Hepatocyte (in vitro differentiated cells): ENCODE results near the gene USP36. TPM values are rescaled to one million over a fixed set of nuclear protein-coding genes. Genes with fewer than 3 reads are reported as not detected.

Experiments used
- DNase-seq: peaks from one replicate; pipeline ENCODE4 v3.0.0-alpha.2; 2016; ENCODE audit warnings: low spot score
- H2AFZ ChIP-seq: fragments of 200-600 bp; sonication (generic); 2 replicates; pipeline ENCODE4 v1.6.0; 2016; ENCODE audit warnings: antibody characterized with exemption, mild to moderate bottlenecking
- H3K27ac ChIP-seq: fragments of 200-600 bp; sonication (generic); 2 replicates; pipeline ENCODE4 v1.5.1; 2016; ENCODE audit warnings: mild to moderate bottlenecking
- H3K27me3 ChIP-seq: fragments of 200-600 bp; sonication (generic); 2 replicates; pipeline ENCODE4 v1.6.1; 2016
- H3K36me3 ChIP-seq: fragments of 200-600 bp; sonication (generic); replicated peaks from 2 replicates; pipeline ENCODE4 v1.5.1; 2016; ENCODE audit warnings: low read depth; ENCODE audit not compliant: insufficient read depth
- H3K4me1 ChIP-seq: fragments of 200-600 bp; sonication (generic); 2 replicates; pipeline ENCODE4 v1.5.1; 2016; ENCODE audit warnings: mild to moderate bottlenecking, moderate library complexity; ENCODE audit not compliant: insufficient read depth
- H3K4me2 ChIP-seq: fragments of 200-600 bp; sonication (generic); 2 replicates; pipeline ENCODE4 v1.6.0; 2016
- H3K4me3 ChIP-seq: fragments of 200-600 bp; sonication (generic); 2 replicates; pipeline ENCODE4 v1.5.1; 2016; ENCODE audit warnings: mild to moderate bottlenecking
- H3K79me2 ChIP-seq: fragments of 200-600 bp; sonication (generic); 2 replicates; pipeline ENCODE4 v1.6.0; 2017; ENCODE audit warnings: mild to moderate bottlenecking
- H3K9me2 ChIP-seq: fragments of 200-600 bp; sonication (generic); replicated peaks from 2 replicates; pipeline ENCODE4 v1.6.0; 2017; ENCODE audit warnings: mild to moderate bottlenecking; ENCODE audit not compliant: insufficient read depth
- H3K9me3 ChIP-seq: fragments of 200-600 bp; sonication (generic); 2 replicates; pipeline ENCODE4 v1.5.1; 2016; ENCODE audit warnings: low read depth, mild to moderate bottlenecking
- H4K20me1 ChIP-seq: fragments of 200-600 bp; sonication (generic); 2 replicates; pipeline ENCODE4 v1.6.0; 2016; ENCODE audit warnings: mild to moderate bottlenecking; ENCODE audit not compliant: insufficient read depth, poor library complexity, severe bottlenecking
- CTCF ChIP-seq: fragments of 200-600 bp; sonication (generic); IDR thresholded peaks from 2 replicates; pipeline ENCODE4 v1.5.1; 2016; ENCODE audit warnings: antibody characterized with exemption, mild to moderate bottlenecking; ENCODE audit not compliant: poor library complexity
- EZH2 ChIP-seq: fragments of 200-600 bp; sonication (generic); IDR thresholded peaks from 2 replicates; pipeline ENCODE4 v1.6.1; 2016; ENCODE audit warnings: antibody characterized with exemption, mild to moderate bottlenecking, borderline replicate concordance
- EZH2phosphoT487 ChIP-seq: fragments of 200-600 bp; sonication (generic); IDR thresholded peaks from one replicate; pipeline ENCODE4 v1.6.1; 2018; ENCODE audit warnings: antibody characterized with exemption, mild to moderate bottlenecking, low read depth, moderate library complexity; ENCODE audit not compliant: unreplicated experiment, severe bottlenecking
- WGBS: methylation state at CpG from one replicate; pipeline ENCODE4 v1.1.6; 2016; ENCODE audit warnings: low lambda C conversion rate; ENCODE audit errors: missing lambda C conversion rate; 5-methylcytosine and 5-hydroxymethylcytosine counted together
- polyA plus RNA-seq: library from polyadenylated mRNA; unstranded; fragments of >200 nt; fragmentation: Nextera tagmentation; extraction: Ambion mirVana; gene quantifications from 2 replicates; pipeline ENCODE4 v1.2.1, GENCODE V29; 2016
- total RNA-seq: library from RNA; depleted of rRNA; stranded (reverse); fragments of >200 nt; gene quantifications from 2 replicates; pipeline ENCODE4 v1.2.3, GENCODE V29; 2014

USP36 gene
- total and polyA plus RNA-seq, 2 experiments from 2014 or later, result 17.7 to 26.2 TPM

GRCh38 chr17:78857266-78857665 lies 16.7 kb upstream of the USP36 start:
- H4K20me1 ChIP-seq, result no peaks in the 10 kb centered on the region
- H3K79me2 ChIP-seq, result no peaks in the 10 kb centered on the region
- no peak overlapping the region for H3K27ac ChIP-seq
- H3K27me3 ChIP-seq, result no peaks in the 10 kb centered on the region
- no peak for TF ChIP-seq CTCF
- no peak for TF ChIP-seq EZH2phosphoT487
- no peak for TF ChIP-seq EZH2
- H3K9me3 ChIP-seq, result no peaks in the 10 kb centered on the region
- no peak overlapping the region for H2AFZ ChIP-seq
- H3K4me2 ChIP-seq, result no peak overlapping the region
- H3K9me2 ChIP-seq, result no peaks in the 10 kb centered on the region
- no peak overlapping the region for H3K4me3 ChIP-seq
- WGBS, result 87% methylated on average over 14 of the region's 14 CpGs
- no peak for DNase-seq
- H3K4me1 ChIP-seq, result no peaks in the 10 kb centered on the region
- H3K36me3 ChIP-seq, result no peaks in the 10 kb centered on the region

- Histone ChIP-seq H4K20me1 (no peaks in the 10 kb centered on the region), H3K9me2 (no peaks in the 10 kb centered on the region), H3K4me1 (no peaks in the 10 kb centered on the region), H3K4me3 (no peak overlapping the region), H3K27ac (no peak overlapping the region), H3K36me3 (no peaks in the 10 kb centered on the region), H3K9me3 (no peaks in the 10 kb centered on the region), H2AFZ (no peak overlapping the region), H3K27me3 (no peaks in the 10 kb centered on the region), H3K4me2 (no peak overlapping the region), H3K79me2 (no peaks in the 10 kb centered on the region)
- TF ChIP-seq EZH2phosphoT487, result no peak
- TF ChIP-seq EZH2, result no peak
- no peak for TF ChIP-seq CTCF
- WGBS, result 98% methylated on average over 16 of the region's 25 CpGs
- no peak for DNase-seq
Observed at GRCh38 chr17:78855561-78856165, 15.0 kb upstream of the USP36 start.

- H3K4me3 ChIP-seq, result no peak overlapping the region
- H3K9me3 ChIP-seq, result no peaks in the 10 kb centered on the region
- H3K27me3 ChIP-seq, result no peaks in the 10 kb centered on the region
- no peaks in the 10 kb centered on the region for H3K4me1 ChIP-seq
- H3K27ac ChIP-seq, result no peak overlapping the region
- TF ChIP-seq EZH2, result no peak
- TF ChIP-seq CTCF, result no peak
- TF ChIP-seq EZH2phosphoT487, result no peak
- no peaks in the 10 kb centered on the region for H3K36me3 ChIP-seq
- H2AFZ ChIP-seq, result no peak overlapping the region
- no peaks in the 10 kb centered on the region for H3K9me2 ChIP-seq
- WGBS, result 91% methylated on average over 9 of the region's 9 CpGs
- no peak overlapping the region for H3K4me2 ChIP-seq
- no peak for DNase-seq
- no peaks in the 10 kb centered on the region for H4K20me1 ChIP-seq
- H3K79me2 ChIP-seq, result no peaks in the 10 kb centered on the region
Observed at GRCh38 chr17:78854508-78854907, 13.9 kb upstream of the USP36 start.

GRCh38 chr17:78853926-78854394 lies 13.3 kb upstream of the USP36 start:
- Histone ChIP-seq H4K20me1 (no peaks in the 10 kb centered on the region), H2AFZ (no peak overlapping the region), H3K79me2 (no peaks in the 10 kb centered on the region), H3K9me2 (no peaks in the 10 kb centered on the region), H3K36me3 (no peaks in the 10 kb centered on the region), H3K27ac (no peak overlapping the region), H3K4me1 (no peaks in the 10 kb centered on the region), H3K27me3 (no peaks in the 10 kb centered on the region), H3K4me3 (no peak overlapping the region), H3K4me2 (no peak overlapping the region), H3K9me3 (no peaks in the 10 kb centered on the region)
- WGBS, result 69% methylated on average over 11 of the region's 11 CpGs
- no peak for TF ChIP-seq EZH2
- TF ChIP-seq EZH2phosphoT487, result no peak
- no peak for TF ChIP-seq CTCF
- peak; percentile 31 for DNase-seq
